ENCODE results near the gene PPP1R18.

The PPP1R18 gene

GRCh38 chr6:30705620-30706019 lies 19.2 kb upstream of the PPP1R18 start:
- Histone ChIP-seq H3K36me3 (ENCODE audit: low read length) (peaks cover 2% of the 10 kb centered on the region; the same call in 1 of the 2 replicates), H3K9me3 (ENCODE audit: insufficient read depth, low read length) (no peaks in the 10 kb centered on the region), H3K79me2 (ENCODE audit: insufficient read depth, low read length) (no peaks in the 10 kb centered on the region), H3K27ac (ENCODE audit: low read depth, low read length) (no peak overlapping the region), H3F3A (ENCODE audit: insufficient read depth) (0 out of 2 replicates have a peak, but pooled peaks cover 4% of the 10 kb centered on the region), H3K27me3 (ENCODE audit: low read length) (no peaks in the 10 kb centered on the region), H2AFZ (ENCODE audit: low read depth, low read length, severe bottlenecking) (no peak overlapping the region), H3K4me3 (ENCODE audit: insufficient read depth, low read length, poor library complexity, severe bottlenecking) (no peak overlapping the region), H3K4me2 (ENCODE audit: low read depth, low read length, poor library complexity, severe bottlenecking) (no peak overlapping the region), H4K20me1 (ENCODE audit: low read depth, low read length) (no peaks in the 10 kb centered on the region), H3K9me2 (replicated peaks; ENCODE audit: insufficient read depth, low read length) (no peaks in the 10 kb centered on the region), H3K9ac (ENCODE audit: low read length) (no peak overlapping the region)
- no peak for TF ChIP-seq EZH2phosphoT487 (conservative IDR thresholded peaks at IDR 0.05; ENCODE audit: low read length)
- TF ChIP-seq CTCF (IDR thresholded peaks at IDR 0.05; ENCODE audit: insufficient read depth, low read length, poor library complexity, severe bottlenecking): no peak

- Histone ChIP-seq H2AFZ (ENCODE audit: low read depth, low read length, severe bottlenecking) (no peak overlapping the region), H3K9me2 (replicated peaks; ENCODE audit: insufficient read depth, low read length) (no peaks in the 10 kb centered on the region), H3K4me3 (ENCODE audit: insufficient read depth, low read length, poor library complexity, severe bottlenecking) (no peak overlapping the region), H3K27ac (ENCODE audit: low read depth, low read length) (no peak overlapping the region), H3K36me3 (ENCODE audit: low read length) (peaks cover 4% of the 10 kb centered on the region; the same call in 1 of the 2 replicates), H3K4me2 (ENCODE audit: low read depth, low read length, poor library complexity, severe bottlenecking) (no peak overlapping the region), H3K79me2 (ENCODE audit: insufficient read depth, low read length) (no peaks in the 10 kb centered on the region), H3K9ac (ENCODE audit: low read length) (no peak overlapping the region), H3K27me3 (ENCODE audit: low read length) (no peaks in the 10 kb centered on the region), H3K9me3 (ENCODE audit: insufficient read depth, low read length) (no peaks in the 10 kb centered on the region), H4K20me1 (ENCODE audit: low read depth, low read length) (no peaks in the 10 kb centered on the region), H3F3A (ENCODE audit: insufficient read depth) (0 out of 2 replicates have a peak, but pooled peaks cover 4% of the 10 kb centered on the region)
- TF ChIP-seq EZH2phosphoT487 (conservative IDR thresholded peaks at IDR 0.05; ENCODE audit: low read length) (no peak), CTCF (IDR thresholded peaks at IDR 0.05; ENCODE audit: insufficient read depth, low read length, poor library complexity, severe bottlenecking) (no peak)
Measured at GRCh38 chr6:30703821-30704220, 17.4 kb upstream of the PPP1R18 start.

GRCh38 chr6:30703011-30703410 lies 16.6 kb upstream of the PPP1R18 start:
- Histone ChIP-seq H3K27ac (ENCODE audit: low read depth, low read length) (no peak overlapping the region), H3K9me2 (replicated peaks; ENCODE audit: insufficient read depth, low read length) (no peaks in the 10 kb centered on the region), H3K9ac (ENCODE audit: low read length) (no peak overlapping the region), H3K79me2 (ENCODE audit: insufficient read depth, low read length) (no peaks in the 10 kb centered on the region), H3K4me2 (ENCODE audit: low read depth, low read length, poor library complexity, severe bottlenecking) (no peak overlapping the region), H2AFZ (ENCODE audit: low read depth, low read length, severe bottlenecking) (no peak overlapping the region), H3K9me3 (ENCODE audit: insufficient read depth, low read length) (no peaks in the 10 kb centered on the region), H3F3A (ENCODE audit: insufficient read depth) (0 out of 2 replicates have a peak, but pooled peaks cover 4% of the 10 kb centered on the region), H3K4me3 (ENCODE audit: insufficient read depth, low read length, poor library complexity, severe bottlenecking) (no peak overlapping the region), H3K27me3 (ENCODE audit: low read length) (no peaks in the 10 kb centered on the region), H3K36me3 (ENCODE audit: low read length) (peaks cover 4% of the 10 kb centered on the region; the same call in 1 of the 2 replicates), H4K20me1 (ENCODE audit: low read depth, low read length) (no peaks in the 10 kb centered on the region)
- TF ChIP-seq EZH2phosphoT487 (conservative IDR thresholded peaks at IDR 0.05; ENCODE audit: low read length) (no peak), CTCF (IDR thresholded peaks at IDR 0.05; ENCODE audit: insufficient read depth, low read length, poor library complexity, severe bottlenecking) (no peak)

All from SU-DHL-6 (cell line).